Gastrocnemius medialis (tissue), 4 donors: ENCODE data around the gene COL6A1.

Source experiments
- POLR2A ChIP-seq, 2 donors: fragments of 450-650 bp; IDR thresholded peaks; one replicate each; pipeline ENCODE4 v1.6.1; 2017; ENCODE audit warnings: antibody characterized with exemption in 2 of 2, mild to moderate bottlenecking in 2 of 2, moderate library complexity in 2 of 2
- TF ChIP-seq, protein P1 (sequence below), 5 experiments: fragments of 450-650 bp in 3 of 5; fragments of 200-600 bp in 2 of 5; sonication (generic) in 2 of 5; IDR thresholded peaks in 4 of 5; conservative IDR thresholded peaks in 1 of 5; 1 replicate in 4 of 5; 2 replicates in 1 of 5; pipeline ENCODE4 v1.5.1; 2016 to 2019; ENCODE audit warnings: antibody characterized with exemption in 5 of 5, mild to moderate bottlenecking in 3 of 5, moderate library complexity in 3 of 5

DNA sequence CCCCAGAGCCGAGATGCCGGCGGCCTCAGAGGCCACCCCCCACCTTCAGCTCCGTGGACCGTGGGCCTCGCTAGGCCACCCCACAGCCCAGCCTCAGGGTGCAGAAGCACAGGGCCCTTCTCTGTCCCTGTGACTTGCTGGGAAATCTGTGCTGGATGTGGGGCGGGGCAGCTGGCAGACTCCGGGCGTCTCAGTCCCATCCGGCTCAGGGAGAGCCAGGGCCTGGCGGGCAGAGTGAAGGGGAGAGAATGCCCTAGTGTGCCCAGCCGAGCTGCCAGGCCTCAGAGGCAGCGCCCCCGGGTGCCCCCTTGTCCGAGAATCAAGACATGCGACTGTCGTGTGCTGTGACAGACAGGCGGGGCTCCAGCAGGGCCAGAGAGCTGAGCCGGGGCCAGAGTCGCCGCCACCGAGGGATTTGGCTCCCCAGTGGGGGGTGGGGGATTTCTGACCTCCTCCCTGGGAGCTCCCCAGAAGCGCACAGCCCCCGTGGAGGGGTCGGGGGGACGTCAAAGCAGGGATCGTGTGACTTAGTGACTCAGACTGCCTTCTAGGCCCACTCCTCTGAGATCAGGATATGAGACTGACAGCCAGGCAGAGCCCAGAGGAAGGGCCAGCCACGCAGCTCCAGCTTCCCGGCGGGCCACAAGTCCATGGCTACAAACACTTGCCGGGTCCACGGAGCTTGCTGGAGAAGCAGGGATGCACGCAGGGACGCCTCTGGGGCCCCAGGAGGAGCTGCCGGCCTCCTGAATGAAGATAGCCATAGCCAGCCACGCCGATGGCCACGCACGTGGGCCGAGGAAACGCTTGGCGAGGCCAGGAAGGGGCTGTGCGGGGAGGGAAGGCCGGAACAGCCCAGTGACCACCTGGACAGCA, 11.9 kb downstream of the COL6A1 start:
- TF ChIP-seq, protein P1, sequence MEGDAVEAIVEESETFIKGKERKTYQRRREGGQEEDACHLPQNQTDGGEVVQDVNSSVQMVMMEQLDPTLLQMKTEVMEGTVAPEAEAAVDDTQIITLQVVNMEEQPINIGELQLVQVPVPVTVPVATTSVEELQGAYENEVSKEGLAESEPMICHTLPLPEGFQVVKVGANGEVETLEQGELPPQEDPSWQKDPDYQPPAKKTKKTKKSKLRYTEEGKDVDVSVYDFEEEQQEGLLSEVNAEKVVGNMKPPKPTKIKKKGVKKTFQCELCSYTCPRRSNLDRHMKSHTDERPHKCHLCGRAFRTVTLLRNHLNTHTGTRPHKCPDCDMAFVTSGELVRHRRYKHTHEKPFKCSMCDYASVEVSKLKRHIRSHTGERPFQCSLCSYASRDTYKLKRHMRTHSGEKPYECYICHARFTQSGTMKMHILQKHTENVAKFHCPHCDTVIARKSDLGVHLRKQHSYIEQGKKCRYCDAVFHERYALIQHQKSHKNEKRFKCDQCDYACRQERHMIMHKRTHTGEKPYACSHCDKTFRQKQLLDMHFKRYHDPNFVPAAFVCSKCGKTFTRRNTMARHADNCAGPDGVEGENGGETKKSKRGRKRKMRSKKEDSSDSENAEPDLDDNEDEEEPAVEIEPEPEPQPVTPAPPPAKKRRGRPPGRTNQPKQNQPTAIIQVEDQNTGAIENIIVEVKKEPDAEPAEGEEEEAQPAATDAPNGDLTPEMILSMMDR (IDR thresholded peaks at IDR 0.05 in 4 of 5, conservative IDR thresholded peaks at IDR 0.05 in 1 of 5): no peak
- TF ChIP-seq POLR2A (IDR thresholded peaks at IDR 0.05): no peak
